HG02588 (cell line): ENCODE measurements around the gene ATXN1.
A peak's percentile ranks its signal among the peaks of the same experiment; 100 is the strongest.

ENCODE experiments used
- ATAC-seq: cut with Tn5 transposase; IDR thresholded peaks from one replicate; pipeline ENCODE4 v1.9.1; 2021; ENCODE audit warnings: mild to moderate bottlenecking, moderate library complexity; ENCODE audit not compliant: unreplicated experiment

Gene ATXN1

DNA sequence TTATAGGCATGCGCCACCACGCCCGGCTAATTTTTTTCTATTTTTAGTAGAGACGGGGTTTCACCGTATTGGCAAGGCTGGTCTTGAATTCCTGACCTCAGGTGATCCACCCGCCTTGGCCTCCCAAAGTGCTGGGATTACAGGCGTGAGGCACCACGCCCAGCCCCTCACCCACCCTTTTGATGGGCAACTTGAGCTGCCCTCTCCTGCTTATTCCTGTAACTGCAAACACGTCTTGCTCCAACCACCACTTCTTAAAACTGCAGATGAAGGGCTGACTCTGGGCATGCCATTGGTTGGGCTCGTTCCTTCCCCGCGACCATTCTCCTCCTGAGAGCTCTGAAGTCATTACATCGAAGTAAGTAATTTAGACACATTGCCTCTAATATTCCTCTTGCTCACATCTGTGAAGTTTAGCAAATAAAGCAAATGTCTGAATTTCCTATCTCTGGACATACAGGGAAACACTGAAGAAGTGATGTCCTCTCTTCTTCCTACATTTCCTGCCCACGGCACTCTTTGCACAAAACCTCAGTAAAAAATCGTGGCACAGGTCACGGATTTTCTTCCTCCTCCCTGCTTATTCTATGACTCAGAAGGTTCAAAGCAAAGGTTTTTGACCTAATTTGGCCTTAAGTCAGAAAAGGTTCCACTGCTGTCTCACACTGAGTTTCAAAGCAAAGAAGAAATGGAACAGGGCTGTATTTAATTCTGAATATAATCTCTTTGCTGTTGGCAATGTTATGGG is 405.4 kb downstream of the ATXN1 start:
- no peak for ATAC-seq

DNA sequence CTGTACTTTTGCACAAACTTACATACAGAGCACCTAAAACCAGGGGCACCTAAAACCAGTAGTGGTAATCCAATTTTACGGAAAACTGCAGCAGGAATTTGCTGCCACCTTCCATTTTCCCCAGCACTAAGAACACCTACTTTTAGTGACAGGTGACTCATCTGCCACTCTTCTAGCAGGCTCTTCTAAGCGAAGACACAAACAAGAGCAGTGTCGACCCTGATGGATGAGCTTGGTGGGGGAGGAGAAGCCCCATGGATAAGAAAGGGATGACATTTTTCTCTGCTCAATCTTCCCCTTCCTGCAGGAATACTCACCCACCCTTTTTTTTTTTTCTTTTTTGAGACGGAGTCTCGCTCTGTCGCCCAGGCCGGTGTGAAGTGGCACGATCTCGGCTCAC is 406.0 kb downstream of the ATXN1 start:
- no peak for ATAC-seq

DNA sequence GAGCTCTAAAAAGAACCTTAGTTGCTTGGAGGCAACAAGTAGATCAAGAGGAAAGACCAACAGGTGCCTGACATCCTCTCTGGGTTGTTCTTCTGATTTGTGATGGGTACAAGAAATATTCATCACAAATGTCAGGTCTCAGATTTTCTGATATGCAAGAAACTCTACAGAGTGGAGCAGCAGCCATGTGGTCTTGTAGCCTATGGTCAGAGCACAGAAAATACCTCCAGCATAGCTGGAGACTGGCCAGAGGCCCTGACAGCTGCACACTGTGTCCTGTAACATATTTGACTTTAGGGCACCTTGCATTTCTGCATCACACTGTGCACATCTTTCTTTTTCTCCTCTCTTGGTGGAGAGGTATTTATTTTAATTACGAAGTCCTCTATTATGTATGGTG is 406.6 kb downstream of the ATXN1 start:
- ATAC-seq: no peak

DNA sequence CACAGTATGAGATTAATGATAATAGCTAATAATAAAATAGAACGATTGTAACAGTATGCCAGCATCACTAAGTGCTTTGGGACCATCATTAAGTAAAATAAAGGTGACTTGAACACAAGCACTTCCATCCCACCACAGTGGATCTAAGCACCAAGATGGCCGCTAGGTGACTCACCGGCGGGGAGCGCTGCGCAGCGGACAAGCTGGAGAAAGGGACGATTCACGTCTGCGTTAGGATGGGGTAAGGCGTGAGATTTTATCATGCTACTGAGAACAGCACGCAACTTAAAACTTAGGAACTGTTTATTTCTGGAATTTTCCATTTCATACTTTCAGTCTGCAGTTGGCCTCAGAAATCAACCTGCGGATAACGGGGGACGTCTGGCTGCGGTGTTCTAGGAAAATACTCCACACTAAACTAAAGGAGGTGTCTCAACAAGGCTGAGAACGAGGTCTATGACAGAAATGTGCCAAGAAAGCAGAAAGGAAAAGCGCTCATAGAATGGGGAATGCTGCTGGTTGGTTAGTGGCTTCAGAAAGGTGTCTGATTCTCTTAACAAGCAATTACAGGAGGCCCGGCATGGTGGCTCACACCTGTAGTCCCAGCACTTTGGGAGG is 408.3 kb downstream of the ATXN1 start:
- ATAC-seq: no peak

DNA sequence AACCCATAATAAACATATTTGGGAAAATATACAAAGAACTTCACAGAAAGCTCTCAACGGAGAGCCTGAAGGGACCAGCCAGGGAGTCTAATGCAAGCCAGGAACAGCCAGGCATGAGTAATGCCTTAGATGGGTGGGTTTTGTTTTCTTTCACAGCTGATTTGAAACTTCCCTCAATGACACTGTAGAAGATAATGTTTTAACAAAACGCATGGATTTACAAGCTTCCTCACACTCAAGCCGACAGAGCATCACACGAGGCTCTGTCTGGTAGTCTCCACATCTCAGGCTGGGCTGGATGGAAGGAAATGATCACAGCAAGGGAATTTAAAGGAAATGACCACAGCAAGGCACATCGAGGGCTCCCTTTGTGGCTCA is 409.0 kb downstream of the ATXN1 start:
- no peak for ATAC-seq

GRCh38 chr6:16349544-16349943 is 411.7 kb downstream of the ATXN1 start:
- ATAC-seq: no peak

- ATAC-seq: no peak
Measured at GRCh38 chr6:16346831-16347230, 414.4 kb downstream of the ATXN1 start.

DNA sequence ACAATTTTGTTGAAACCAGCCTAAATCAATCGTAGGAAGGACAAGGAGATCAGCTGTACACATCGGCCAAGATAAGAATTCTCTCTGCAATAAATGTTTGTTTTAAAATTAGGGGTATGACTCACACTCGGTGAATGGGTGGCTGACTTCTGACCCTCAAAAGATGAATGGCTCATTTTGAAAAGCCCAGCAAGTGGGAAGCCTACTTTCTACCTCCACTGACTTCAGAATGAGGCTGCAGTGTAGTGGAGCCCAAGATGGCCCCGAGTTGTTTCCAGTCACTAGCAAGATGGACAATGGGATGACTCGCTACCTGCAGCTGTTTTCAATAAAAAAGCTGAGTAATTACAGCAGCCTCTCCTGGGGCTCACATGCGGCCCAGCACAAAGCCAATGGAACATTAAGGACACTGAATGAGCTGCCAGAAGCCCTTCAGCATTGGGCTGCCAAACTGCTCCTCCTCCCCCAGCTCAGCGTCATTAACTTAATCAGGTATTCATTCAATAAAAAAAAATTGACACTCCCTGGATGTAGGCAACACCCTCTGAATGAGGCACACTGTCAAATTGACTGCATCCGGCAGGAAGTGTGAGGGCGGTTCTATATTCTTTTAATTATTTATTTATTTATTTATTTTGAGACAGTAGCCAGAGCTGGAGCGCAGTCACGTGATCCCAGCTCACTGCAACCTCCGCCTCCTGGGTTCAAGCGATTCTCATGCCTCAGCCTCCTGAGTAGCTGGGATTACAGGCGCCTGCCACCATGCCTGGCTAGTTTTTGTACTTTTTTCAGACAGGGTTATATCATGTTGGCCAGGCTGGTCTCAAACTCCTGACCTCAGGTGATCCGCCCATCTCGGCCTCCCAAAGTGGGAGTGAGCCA is 415.6 kb downstream of the ATXN1 start:
- ATAC-seq: no peak

DNA sequence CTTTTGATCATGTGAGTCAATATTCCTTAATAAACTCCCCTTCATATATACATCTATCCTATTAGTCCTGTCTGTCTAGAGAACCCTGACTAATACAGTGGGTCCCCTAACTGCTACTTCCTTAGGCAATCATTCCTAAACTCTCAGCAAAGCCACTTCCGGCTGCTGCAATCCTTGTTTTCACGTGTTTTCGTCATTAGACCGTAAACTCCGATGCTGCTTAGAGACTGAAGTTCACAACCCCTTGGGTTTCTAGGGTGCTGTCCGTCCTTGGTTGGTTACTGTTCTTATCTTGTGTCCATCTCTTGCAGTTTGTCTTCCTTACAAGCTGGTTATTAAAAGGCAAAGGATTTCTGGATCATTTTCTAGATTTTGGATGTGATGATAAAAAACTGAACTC is 416.5 kb downstream of the ATXN1 start:
- ATAC-seq: no peak

- ATAC-seq: no peak
Measured at GRCh38 chr6:16343593-16343992, 417.7 kb downstream of the ATXN1 start.

DNA sequence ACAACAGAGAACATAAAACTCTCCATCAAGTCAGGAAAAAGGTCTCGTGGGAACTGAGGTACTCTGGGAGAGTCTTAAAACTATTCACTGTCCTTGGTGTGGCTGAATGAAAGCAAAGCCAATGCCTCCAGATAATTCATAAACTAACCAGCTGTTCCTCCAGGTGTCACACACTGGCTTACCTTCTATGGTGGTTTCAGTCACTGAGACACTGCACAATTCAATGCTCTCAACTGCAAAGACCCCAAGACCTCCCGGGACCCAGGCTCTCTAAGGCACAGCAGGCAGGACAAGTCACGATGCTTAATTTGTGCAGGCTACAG is 422.0 kb downstream of the ATXN1 start:
- ATAC-seq: no peak

DNA sequence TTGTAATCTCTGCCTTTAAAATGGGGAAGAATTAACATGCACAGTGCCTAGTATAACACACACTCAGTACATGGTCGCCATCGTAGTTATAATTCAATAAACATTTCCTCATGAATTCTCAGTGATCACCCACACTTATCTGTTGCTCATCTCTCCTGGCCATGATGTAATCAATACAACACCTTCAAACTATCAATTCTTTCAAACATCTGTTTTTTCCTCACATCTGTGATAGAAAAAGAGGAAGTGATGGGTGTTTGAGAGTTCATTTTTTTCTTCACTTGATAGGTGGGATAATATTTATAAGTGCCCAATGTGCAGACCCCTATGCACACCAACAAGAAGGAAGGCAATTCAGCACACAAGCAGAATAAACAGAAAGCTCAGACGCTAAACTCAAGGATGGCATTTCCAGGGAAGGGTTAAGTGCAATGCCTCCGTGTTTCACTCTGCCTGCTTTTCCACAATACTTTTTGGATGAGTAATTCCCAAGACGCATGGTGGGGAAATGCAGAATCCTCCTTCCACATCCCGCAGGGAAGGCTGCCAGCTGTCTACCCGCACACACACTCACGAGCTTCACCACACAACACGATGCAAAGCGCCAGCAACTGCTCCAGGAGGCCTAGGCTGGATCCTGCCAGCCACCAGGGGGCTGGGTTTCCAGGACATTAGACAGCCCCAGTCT is 422.5 kb downstream of the ATXN1 start:
- ATAC-seq: no peak

- ATAC-seq: no peak
Measured at GRCh38 chr6:16337295-16337975, 423.8 kb downstream of the ATXN1 start.

- ATAC-seq: no peak
Measured at GRCh38 chr6:16336911-16337294, 424.4 kb downstream of the ATXN1 start.

GRCh38 chr6:16336056-16336818 is 425.0 kb downstream of the ATXN1 start:
- no peak for ATAC-seq

DNA sequence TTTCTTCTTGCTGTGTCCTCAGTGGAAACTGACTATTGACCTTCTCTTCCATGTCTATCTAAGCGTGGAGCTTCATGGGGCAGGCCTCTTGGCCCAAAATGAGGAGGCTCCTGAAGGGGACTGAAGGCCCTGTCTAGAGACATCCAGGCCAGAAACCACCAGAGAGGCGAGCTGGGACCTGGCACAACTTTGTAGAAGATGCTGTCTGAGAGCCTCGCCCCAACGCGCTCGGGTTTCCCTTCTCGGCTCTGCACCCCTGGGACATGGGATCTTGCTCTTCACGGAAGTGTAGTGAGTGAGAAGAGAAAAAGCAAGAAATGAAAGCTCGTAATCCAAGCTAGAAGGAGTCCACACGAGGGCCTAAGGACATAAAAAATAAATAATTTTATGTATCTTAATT is 426.1 kb downstream of the ATXN1 start:
- ATAC-seq: no peak

- no peak for ATAC-seq
Measured at GRCh38 chr6:16334671-16335070, 426.6 kb downstream of the ATXN1 start.

DNA sequence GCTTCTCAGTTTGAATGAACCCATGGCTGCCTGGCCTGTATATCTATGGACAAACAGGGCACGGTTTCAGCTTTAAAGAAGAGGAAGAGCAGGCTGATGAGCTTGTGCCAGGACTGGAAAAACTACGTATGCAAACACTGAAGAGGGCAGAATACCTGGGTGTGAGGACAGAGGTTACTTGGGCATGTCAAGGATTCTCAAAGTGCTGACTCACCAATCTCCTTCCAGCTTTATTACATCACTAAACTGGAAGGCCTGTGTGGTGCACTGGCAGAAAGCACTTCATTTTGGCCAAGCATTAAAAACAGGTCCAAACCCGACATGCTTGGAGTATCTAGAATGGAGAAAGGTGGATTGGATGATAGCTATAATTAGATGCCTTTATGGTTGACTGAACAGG is 427.7 kb downstream of the ATXN1 start:
- ATAC-seq: no peak

GRCh38 chr6:16332175-16332542 is 429.1 kb downstream of the ATXN1 start:
- peak; percentile 86 for ATAC-seq
